Esophagus muscularis mucosa (tissue), 3 donors: ENCODE results near the gene KRT16.

Source experiments
- POLR2A ChIP-seq: fragments of 450-650 bp; IDR thresholded peaks from one replicate; pipeline ENCODE4 v1.6.1; 2017; ENCODE audit warnings: antibody characterized with exemption, moderate library complexity, mild to moderate bottlenecking, low read depth
- POLR2AphosphoS5 ChIP-seq, 2 donors: sonication (generic); formaldehyde crosslinking; IDR thresholded peaks; one replicate each; pipeline ENCODE4 v1.6.1; 2017; ENCODE audit warnings: antibody characterized with exemption in 2 of 2
- TF ChIP-seq, protein P1 (sequence below), 3 experiments: fragments of 200-600 bp in 2 of 3; fragments of 450-650 bp in 1 of 3; sonication (generic) in 2 of 3; IDR thresholded peaks; one replicate each; pipeline ENCODE4 v1.5.1; 2017 to 2019; ENCODE audit warnings: antibody characterized with exemption in 3 of 3, mild to moderate bottlenecking in 2 of 3, moderate library complexity in 1 of 3

DNA sequence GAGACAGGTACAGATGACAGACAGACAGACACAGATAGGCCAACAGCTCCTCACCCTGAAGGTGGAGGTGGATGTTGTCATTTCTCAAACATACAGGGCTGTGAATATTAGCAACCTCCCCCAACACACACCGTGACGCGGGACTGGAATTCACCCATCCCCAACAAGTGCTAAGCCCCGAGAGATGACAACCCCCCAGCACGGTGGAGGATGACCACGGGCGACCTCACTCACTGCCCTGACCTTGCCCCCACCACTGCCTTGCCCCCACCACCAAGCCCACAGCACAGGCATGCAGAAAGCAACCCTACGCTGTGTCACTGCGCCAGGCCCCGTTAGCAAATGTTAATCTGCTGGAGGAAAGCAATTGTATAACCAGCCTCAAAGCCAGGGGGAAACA, 16.7 kb upstream of the KRT16 start:
- no peak for TF ChIP-seq POLR2AphosphoS5 (IDR thresholded peaks at IDR 0.05)
- TF ChIP-seq, protein P1, sequence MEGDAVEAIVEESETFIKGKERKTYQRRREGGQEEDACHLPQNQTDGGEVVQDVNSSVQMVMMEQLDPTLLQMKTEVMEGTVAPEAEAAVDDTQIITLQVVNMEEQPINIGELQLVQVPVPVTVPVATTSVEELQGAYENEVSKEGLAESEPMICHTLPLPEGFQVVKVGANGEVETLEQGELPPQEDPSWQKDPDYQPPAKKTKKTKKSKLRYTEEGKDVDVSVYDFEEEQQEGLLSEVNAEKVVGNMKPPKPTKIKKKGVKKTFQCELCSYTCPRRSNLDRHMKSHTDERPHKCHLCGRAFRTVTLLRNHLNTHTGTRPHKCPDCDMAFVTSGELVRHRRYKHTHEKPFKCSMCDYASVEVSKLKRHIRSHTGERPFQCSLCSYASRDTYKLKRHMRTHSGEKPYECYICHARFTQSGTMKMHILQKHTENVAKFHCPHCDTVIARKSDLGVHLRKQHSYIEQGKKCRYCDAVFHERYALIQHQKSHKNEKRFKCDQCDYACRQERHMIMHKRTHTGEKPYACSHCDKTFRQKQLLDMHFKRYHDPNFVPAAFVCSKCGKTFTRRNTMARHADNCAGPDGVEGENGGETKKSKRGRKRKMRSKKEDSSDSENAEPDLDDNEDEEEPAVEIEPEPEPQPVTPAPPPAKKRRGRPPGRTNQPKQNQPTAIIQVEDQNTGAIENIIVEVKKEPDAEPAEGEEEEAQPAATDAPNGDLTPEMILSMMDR (IDR thresholded peaks at IDR 0.05): no peak
- no peak for TF ChIP-seq POLR2A
